Measurements from ENCODE around the gene RBM39. TPM values are rescaled to one million over a fixed set of nuclear protein-coding genes. Genes with fewer than 3 reads are reported as not detected.

Gene RBM39
- total and polyA plus RNA-seq, 2 of the 13 experiments (the other 11 are each of a cell fraction or from before 2014, with no cell fraction given), result 788 to 920 TPM

DNA sequence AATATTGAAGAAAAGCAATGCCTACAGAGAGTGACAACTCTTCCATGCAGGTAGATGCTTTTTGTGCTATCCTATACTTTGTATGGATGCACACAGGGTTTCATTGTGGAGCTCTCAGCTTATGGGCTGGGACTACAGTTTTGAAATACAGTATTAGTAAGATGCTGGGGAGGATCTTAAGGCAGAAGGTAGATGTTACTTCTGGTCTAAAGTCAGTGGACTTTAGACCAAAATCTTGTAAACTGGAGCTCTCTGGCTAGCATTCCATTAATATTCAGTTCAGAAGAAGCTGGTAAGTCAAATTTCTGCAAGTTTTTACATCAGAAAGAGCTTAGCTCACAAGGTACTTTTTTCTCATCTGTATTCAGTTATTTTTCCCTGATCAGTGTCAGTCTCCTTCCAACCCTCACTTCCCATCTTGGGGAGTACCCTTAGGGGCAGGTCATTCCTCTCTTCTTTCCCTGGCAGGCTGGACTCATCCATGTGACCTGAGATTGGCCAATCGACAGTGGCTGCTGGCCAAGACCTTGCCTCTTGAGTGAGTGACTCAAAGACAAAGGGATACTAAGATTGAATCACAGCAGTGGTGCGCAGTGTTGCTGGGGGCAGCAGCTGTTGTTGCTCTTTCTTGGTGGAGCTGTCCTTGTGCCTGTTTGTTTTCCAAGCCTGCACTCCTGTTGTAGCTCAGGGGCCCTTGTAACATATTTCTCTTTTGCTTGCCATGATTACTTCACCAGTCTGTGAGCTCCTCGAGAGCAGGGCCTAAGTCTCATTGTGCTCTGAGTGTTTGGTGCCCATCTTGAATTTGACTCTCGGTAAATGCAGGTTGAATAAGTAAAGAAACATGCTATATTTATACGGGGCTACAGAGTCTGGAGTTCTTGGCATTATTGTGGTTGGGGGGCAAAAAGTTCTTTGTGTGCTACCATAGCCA, 26.9 kb upstream of the RBM39 start (continued):
- TF ChIP-seq, protein P1, sequence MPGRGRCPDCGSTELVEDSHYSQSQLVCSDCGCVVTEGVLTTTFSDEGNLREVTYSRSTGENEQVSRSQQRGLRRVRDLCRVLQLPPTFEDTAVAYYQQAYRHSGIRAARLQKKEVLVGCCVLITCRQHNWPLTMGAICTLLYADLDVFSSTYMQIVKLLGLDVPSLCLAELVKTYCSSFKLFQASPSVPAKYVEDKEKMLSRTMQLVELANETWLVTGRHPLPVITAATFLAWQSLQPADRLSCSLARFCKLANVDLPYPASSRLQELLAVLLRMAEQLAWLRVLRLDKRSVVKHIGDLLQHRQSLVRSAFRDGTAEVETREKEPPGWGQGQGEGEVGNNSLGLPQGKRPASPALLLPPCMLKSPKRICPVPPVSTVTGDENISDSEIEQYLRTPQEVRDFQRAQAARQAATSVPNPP (CRISPR knock-in tag; IDR thresholded peaks at IDR 0.05), result no peak
- no peak for TF ChIP-seq ZNF883 (CRISPR knock-in tag; IDR thresholded peaks at IDR 0.05; ENCODE audit: not compliant biosample characterization)
- no peak for TF ChIP-seq NCOR1 (IDR thresholded peaks at IDR 0.05; ENCODE audit: borderline replicate concordance, low read length)
- peak; percentile 68 for TF ChIP-seq GATAD2A (CRISPR knock-in tag; IDR thresholded peaks at IDR 0.05)
- no peak for TF ChIP-seq CHD4 (IDR thresholded peaks at IDR 0.05; ENCODE audit: borderline replicate concordance, low read length)
- no peak for TF ChIP-seq ZNF564 (CRISPR knock-in tag; IDR thresholded peaks at IDR 0.05)
- TF ChIP-seq CSRNP2 (CRISPR knock-in tag; conservative IDR thresholded peaks at IDR 0.05; ENCODE audit: low read depth), result no peak
- no peak for TF ChIP-seq ZNF776 (CRISPR knock-in tag; IDR thresholded peaks at IDR 0.05)
- no peak for TF ChIP-seq KDM3A (CRISPR knock-in tag; IDR thresholded peaks at IDR 0.05; ENCODE audit: low read depth)
- no peak for TF ChIP-seq ZNF615 (CRISPR knock-in tag; IDR thresholded peaks at IDR 0.05; ENCODE audit: borderline replicate concordance)
- peak; percentile 40; the same call in 1 of the 2 replicates for TF ChIP-seq ZNF598 (CRISPR knock-in tag; IDR thresholded peaks at IDR 0.05; ENCODE audit: borderline replicate concordance)
- TF ChIP-seq HOXA9 (CRISPR knock-in tag; IDR thresholded peaks at IDR 0.05; ENCODE audit: borderline replicate concordance), result no peak
- TF ChIP-seq CREM (IDR thresholded peaks at IDR 0.05), result no peak
- no peak for TF ChIP-seq CREM (CRISPR knock-in tag; IDR thresholded peaks at IDR 0.05)
- TF ChIP-seq, protein P2, sequence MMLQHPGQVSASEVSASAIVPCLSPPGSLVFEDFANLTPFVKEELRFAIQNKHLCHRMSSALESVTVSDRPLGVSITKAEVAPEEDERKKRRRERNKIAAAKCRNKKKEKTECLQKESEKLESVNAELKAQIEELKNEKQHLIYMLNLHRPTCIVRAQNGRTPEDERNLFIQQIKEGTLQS (CRISPR knock-in tag; IDR thresholded peaks at IDR 0.05), result no peak
- TF ChIP-seq MBNL3 (CRISPR knock-in tag; conservative IDR thresholded peaks at IDR 0.05), result no peak
- no peak for TF ChIP-seq ZSCAN22 (CRISPR knock-in tag; IDR thresholded peaks at IDR 0.05)
- TF ChIP-seq, protein P3, sequence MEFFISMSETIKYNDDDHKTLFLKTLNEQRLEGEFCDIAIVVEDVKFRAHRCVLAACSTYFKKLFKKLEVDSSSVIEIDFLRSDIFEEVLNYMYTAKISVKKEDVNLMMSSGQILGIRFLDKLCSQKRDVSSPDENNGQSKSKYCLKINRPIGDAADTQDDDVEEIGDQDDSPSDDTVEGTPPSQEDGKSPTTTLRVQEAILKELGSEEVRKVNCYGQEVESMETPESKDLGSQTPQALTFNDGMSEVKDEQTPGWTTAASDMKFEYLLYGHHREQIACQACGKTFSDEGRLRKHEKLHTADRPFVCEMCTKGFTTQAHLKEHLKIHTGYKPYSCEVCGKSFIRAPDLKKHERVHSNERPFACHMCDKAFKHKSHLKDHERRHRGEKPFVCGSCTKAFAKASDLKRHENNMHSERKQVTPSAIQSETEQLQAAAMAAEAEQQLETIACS (CRISPR knock-in tag; IDR thresholded peaks at IDR 0.05), result no peak
- no peak for TF ChIP-seq ZFP41 (CRISPR knock-in tag; IDR thresholded peaks at IDR 0.05; ENCODE audit: borderline replicate concordance)
- TF ChIP-seq EED (CRISPR knock-in tag; IDR thresholded peaks at IDR 0.05), result no peak
- TF ChIP-seq TOE1 (CRISPR knock-in tag; IDR thresholded peaks at IDR 0.05), result no peak
- TF ChIP-seq FOXK1 (CRISPR knock-in tag; IDR thresholded peaks at IDR 0.05; ENCODE audit: borderline replicate concordance, low read depth), result peak; percentile 56; the same call in 1 of the 2 replicates
- TF ChIP-seq ZNF580 (CRISPR knock-in tag; IDR thresholded peaks at IDR 0.05; ENCODE audit: borderline replicate concordance, low read depth), result no peak
